IPS-15b (cell line): ENCODE data around the gene CREBBP.
"Not testable (repeated sequence)": the region's sequence is repeated elsewhere in the genome, so short reads cannot be mapped to it uniquely, and the experiment has no call there.

Experiments used
- H3K27me3 ChIP-seq: one replicate; pipeline ENCODE4 v1.6.1; 2013; ENCODE audit warnings: low read length; ENCODE audit not compliant: control insufficient read depth, insufficient read depth
- H3K36me3 ChIP-seq: one replicate; pipeline ENCODE4 v1.6.1; 2013; ENCODE audit warnings: low read length; ENCODE audit not compliant: control insufficient read depth, insufficient read depth
- H3K4me1 ChIP-seq: one replicate; pipeline ENCODE4 v1.6.1; 2013; ENCODE audit warnings: mild to moderate bottlenecking, low read length; ENCODE audit not compliant: control insufficient read depth, insufficient read depth
- H3K4me3 ChIP-seq: one replicate; pipeline ENCODE4 v1.5.1; 2013; ENCODE audit warnings: low read depth, low read length
- H3K9ac ChIP-seq: one replicate; pipeline ENCODE4 v1.6.1; 2013; ENCODE audit warnings: low read depth, mild to moderate bottlenecking, low read length
- H3K9me3 ChIP-seq: one replicate; pipeline ENCODE4 v1.6.1; 2013; ENCODE audit warnings: mild to moderate bottlenecking, low read length; ENCODE audit not compliant: control insufficient read depth, insufficient read depth

CREBBP gene

DNA sequence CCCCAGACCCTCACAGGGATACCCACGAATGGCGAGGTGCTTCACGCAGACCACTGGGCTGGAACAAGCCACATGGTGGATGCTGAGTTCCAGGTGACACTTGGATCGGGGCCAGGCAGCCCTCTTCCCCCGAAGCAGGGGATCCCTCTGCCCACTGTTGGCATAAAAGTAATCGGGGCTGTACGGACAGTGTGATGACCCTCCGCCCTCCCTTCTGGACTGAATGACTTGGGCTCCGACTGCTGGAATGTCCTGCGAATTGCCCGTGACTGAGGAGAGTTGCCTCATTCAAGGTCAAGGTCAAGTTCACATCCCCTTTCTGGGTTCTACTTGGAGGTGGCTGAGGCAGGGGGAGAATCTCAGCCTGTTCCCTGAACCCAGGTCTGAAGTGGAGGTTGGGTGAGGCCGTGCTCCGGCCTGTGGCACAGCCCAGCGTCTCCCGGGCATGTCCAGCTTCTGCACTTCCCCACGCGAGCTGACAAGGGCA lies 28.5 kb upstream of the CREBBP start:
- Histone ChIP-seq H3K27me3 (no peaks in the 10 kb centered on the region), H3K4me1 (no peaks in the 10 kb centered on the region), H3K4me3 (no peak overlapping the region), H3K9me3 (no peaks in the 10 kb centered on the region), H3K36me3 (no peaks in the 10 kb centered on the region), H3K9ac (no peak overlapping the region)

GRCh38 chr16:3907586-3907985 lies 27.1 kb upstream of the CREBBP start:
- Histone ChIP-seq H3K9ac (no peak overlapping the region), H3K9me3 (no peaks in the 10 kb centered on the region), H3K27me3 (no peaks in the 10 kb centered on the region), H3K4me3 (no peak overlapping the region), H3K4me1 (no peaks in the 10 kb centered on the region), H3K36me3 (no peaks in the 10 kb centered on the region)

DNA sequence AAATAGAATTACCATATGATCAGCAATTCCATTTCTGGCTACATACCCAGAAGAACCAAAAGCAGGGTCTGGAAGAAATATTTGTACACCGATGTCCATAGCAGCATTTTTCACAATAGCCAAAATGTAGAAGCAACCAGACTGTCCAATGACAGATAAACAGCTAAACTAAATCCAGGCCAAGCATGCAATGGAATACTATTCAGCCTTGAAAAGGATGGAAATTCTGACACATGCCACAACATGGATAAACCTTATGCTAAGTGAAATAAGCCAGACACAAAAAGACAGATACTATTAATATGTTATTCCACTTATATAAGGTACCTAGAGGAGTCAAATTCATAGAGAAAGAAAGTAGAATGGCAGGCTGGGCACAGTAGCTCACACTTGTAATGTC lies 25.9 kb upstream of the CREBBP start:
- Histone ChIP-seq H3K4me3 (no peak overlapping the region), H3K27me3 (no peaks in the 10 kb centered on the region), H3K9me3 (no peaks in the 10 kb centered on the region), H3K9ac (no peak overlapping the region), H3K4me1 (no peaks in the 10 kb centered on the region), H3K36me3 (no peaks in the 10 kb centered on the region)

DNA sequence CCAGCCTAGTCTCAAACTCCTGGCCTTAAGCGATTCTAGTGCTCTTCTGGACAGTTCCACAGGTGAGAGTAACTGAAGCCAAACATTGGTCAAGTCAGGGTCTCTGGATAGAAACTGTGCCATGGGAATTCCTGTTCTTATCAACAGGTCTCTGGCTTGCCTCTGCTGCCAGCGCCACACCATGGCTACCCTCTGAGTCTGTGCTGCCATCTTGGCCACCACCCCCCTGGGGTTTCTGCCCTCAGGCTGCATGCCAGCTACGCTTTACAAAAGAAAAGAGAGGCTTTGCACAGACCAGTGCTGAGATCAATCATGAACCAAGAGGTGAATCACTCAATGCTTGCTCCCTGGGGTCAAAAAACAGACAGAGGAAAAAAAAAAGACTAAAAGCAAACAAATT lies 24.4 kb upstream of the CREBBP start:
- H3K27me3 ChIP-seq = no peaks in the 10 kb centered on the region
- no peaks in the 10 kb centered on the region for H3K4me1 ChIP-seq
- no peaks in the 10 kb centered on the region for H3K9me3 ChIP-seq
- H3K9ac ChIP-seq = no peak overlapping the region
- no peaks in the 10 kb centered on the region for H3K36me3 ChIP-seq
- H3K4me3 ChIP-seq = no peak overlapping the region

DNA sequence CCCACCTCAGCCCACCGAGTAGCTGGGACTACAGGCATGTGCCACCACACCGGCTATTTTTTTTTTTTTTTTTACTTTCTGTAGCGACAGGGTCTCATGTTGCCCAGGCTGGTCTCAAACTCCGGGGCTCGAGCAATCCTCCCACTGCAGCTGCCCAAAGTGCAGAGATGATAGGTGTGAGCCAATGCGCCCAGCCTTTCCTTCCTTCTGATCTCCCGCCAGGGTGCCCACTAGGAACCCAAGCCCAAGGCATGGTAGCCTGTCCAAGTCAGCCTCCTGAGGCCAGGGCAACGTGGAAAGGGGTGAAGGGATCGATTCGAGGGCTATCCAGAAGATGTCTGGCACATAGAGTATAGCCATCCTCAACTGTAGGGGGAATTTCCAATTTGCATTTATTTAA lies 9.6 kb upstream of the CREBBP start:
- Histone ChIP-seq H3K27me3 (no peaks in the 10 kb centered on the region), H3K4me1 (no peaks in the 10 kb centered on the region), H3K4me3 (no peak overlapping the region), H3K9me3 (no peaks in the 10 kb centered on the region), H3K9ac (no peak overlapping the region), H3K36me3 (no peaks in the 10 kb centered on the region)

DNA sequence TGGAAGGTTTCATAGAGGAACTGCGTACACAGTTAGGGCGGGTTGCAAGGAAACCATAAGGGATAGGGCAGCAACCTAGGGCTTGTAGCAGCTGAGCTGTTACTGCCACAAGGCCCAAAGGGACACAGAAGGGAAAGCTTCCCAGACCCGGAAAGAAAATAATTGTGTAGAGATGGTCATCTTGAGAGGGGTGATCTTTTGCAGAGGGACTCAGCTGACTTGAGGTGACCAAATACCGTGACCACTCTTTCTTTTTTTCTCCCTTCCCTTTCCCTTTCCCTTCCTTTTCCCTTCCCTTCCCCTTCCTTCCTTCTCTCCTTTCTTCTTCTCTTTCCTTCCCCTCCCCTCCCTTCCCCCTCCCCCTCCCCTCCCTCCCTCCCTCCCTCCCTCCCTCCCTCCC lies 8.5 kb upstream of the CREBBP start:
- Histone ChIP-seq H3K27me3 (no peaks in the 10 kb centered on the region), H3K9ac (no peak overlapping the region), H3K4me1 (no peaks in the 10 kb centered on the region), H3K36me3 (no peaks in the 10 kb centered on the region), H3K9me3 (no peaks in the 10 kb centered on the region), H3K4me3 (no peak overlapping the region)

- H3K9me3 ChIP-seq, H3K4me1 ChIP-seq, H3K9ac ChIP-seq, H3K27me3 ChIP-seq, H3K4me3 ChIP-seq, H3K36me3 ChIP-seq: not testable (repeated sequence)
Measured at GRCh38 chr16:3885999-3886398, 5.5 kb upstream of the CREBBP start.

- H3K9ac ChIP-seq = no peak overlapping the region
Measured at GRCh38 chr16:3884398-3884797, 3.9 kb upstream of the CREBBP start.

GRCh38 chr16:3882531-3882930 lies 2.0 kb upstream of the CREBBP start:
- Histone ChIP-seq H3K27me3 (no peaks in the 10 kb centered on the region), H3K4me3 (no peak overlapping the region), H3K4me1 (no peaks in the 10 kb centered on the region), H3K9me3 (no peaks in the 10 kb centered on the region), H3K36me3 (no peaks in the 10 kb centered on the region), H3K9ac (no peak overlapping the region)

More at GRCh38 chr16:3884398-3884797, 3.9 kb upstream of the CREBBP start:
- no peak overlapping the region for H3K4me3 ChIP-seq
- no peaks in the 10 kb centered on the region for H3K4me1 ChIP-seq
- no peaks in the 10 kb centered on the region for H3K36me3 ChIP-seq
- H3K9me3 ChIP-seq = no peaks in the 10 kb centered on the region
- no peaks in the 10 kb centered on the region for H3K27me3 ChIP-seq

DNA sequence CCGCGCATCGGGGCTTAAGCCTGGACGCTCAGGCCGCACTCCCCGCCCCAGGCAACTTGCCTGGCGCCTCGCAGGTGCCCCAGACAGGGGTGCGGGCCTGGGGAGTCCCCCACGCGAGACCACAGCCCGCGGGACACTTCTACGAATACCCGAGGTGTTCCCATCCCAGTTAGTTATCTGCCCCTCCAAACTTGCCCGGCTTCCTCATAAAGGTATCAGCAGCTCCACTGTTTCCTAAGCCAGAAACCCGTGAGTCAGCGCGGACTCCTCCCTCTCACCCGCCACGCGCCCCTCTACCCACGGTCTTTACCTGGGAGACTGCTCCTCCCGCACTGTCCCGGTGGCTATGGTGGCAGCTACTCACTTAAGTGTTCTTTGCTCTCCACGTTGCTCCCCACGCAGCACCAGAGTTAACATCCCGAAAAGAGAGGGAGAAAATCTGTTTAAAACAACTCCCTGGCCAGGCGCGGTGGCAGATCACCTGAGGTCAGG lies 1.0 kb upstream of the CREBBP start:
- Histone ChIP-seq H3K9me3 (no peaks in the 10 kb centered on the region), H3K4me3 (peak overlapping the region; percentile 67), H3K4me1 (no peaks in the 10 kb centered on the region), H3K27me3 (peaks cover 3% of the 10 kb centered on the region), H3K36me3 (no peaks in the 10 kb centered on the region), H3K9ac (no peak overlapping the region)

- Histone ChIP-seq H3K4me1 (no peaks in the 10 kb centered on the region), H3K36me3 (no peaks in the 10 kb centered on the region), H3K27me3 (peaks cover 3% of the 10 kb centered on the region), H3K4me3 (peak overlapping the region; percentile 85), H3K9me3 (no peaks in the 10 kb centered on the region), H3K9ac (no peak overlapping the region)
Measured at GRCh38 chr16:3879887-3880564, 487 bp downstream of the CREBBP start.

- H3K9me3 ChIP-seq = no peaks in the 10 kb centered on the region
- H3K9ac ChIP-seq = peak overlapping the region; percentile 54
- peaks cover 3% of the 10 kb centered on the region for H3K27me3 ChIP-seq
- H3K4me3 ChIP-seq = peak overlapping the region; percentile 85
- no peaks in the 10 kb centered on the region for H3K36me3 ChIP-seq
- no peaks in the 10 kb centered on the region for H3K4me1 ChIP-seq
Measured at GRCh38 chr16:3879258-3879886, 1.1 kb downstream of the CREBBP start.
